Islet of Langerhans (tissue), 1 donor: ENCODE measurements around the gene MEF2D.

Source experiments
- FAIRE-seq: peaks from one replicate; lab custom pipeline; 2011; peaks lifted over from hg19 to GRCh38; lab: Jason Lieb, UNC

Gene MEF2D

GRCh38 chr1:156467385-156467784 lies 33.2 kb downstream of the MEF2D start:
- no peak for FAIRE-seq

- no peak for FAIRE-seq
These were observed 34.7 kb downstream of the MEF2D start for GRCh38 chr1:156465747-156466365.

GRCh38 chr1:156464825-156465452 lies 35.6 kb downstream of the MEF2D start:
- no peak for FAIRE-seq

- FAIRE-seq: no peak
These were observed 36.2 kb downstream of the MEF2D start for GRCh38 chr1:156464335-156464734.

- FAIRE-seq: no peak
These were observed 36.7 kb downstream of the MEF2D start for GRCh38 chr1:156463874-156464273.

GRCh38 chr1:156462954-156463795 lies 37.4 kb downstream of the MEF2D start:
- FAIRE-seq: no peak

GRCh38 chr1:156461781-156462647 lies 38.6 kb downstream of the MEF2D start:
- no peak for FAIRE-seq

GRCh38 chr1:156461109-156461508 lies 39.5 kb downstream of the MEF2D start:
- FAIRE-seq: no peak

GRCh38 chr1:156460525-156460924 lies 40.0 kb downstream of the MEF2D start:
- FAIRE-seq: no peak

- no peak for FAIRE-seq
These were observed 42.4 kb downstream of the MEF2D start for GRCh38 chr1:156458181-156458503.

- peak; percentile 69 for FAIRE-seq
These were observed 43.7 kb downstream of the MEF2D start for GRCh38 chr1:156456625-156457465.

GRCh38 chr1:156455362-156455761 lies 45.2 kb downstream of the MEF2D start:
- no peak for FAIRE-seq

GRCh38 chr1:156452907-156453306 lies 47.7 kb downstream of the MEF2D start:
- FAIRE-seq: no peak

- no peak for FAIRE-seq
These were observed 48.9 kb downstream of the MEF2D start for GRCh38 chr1:156451505-156452160.

GRCh38 chr1:156448134-156448967 lies 52.2 kb downstream of the MEF2D start:
- FAIRE-seq: no peak

GRCh38 chr1:156445789-156446263 lies 54.7 kb downstream of the MEF2D start:
- peak; percentile 24 for FAIRE-seq

- FAIRE-seq: no peak
These were observed 56.1 kb downstream of the MEF2D start for GRCh38 chr1:156444407-156445001.

GRCh38 chr1:156443286-156443685 lies 57.3 kb downstream of the MEF2D start:
- no peak for FAIRE-seq

GRCh38 chr1:156440654-156441437 lies 59.7 kb downstream of the MEF2D start:
- FAIRE-seq: no peak
